ENCODE results near the gene AICDA.
"Not testable (repeated sequence)": the region's sequence is repeated elsewhere in the genome, so short reads cannot be mapped to it uniquely, and the experiment has no call there.

AICDA gene

DNA sequence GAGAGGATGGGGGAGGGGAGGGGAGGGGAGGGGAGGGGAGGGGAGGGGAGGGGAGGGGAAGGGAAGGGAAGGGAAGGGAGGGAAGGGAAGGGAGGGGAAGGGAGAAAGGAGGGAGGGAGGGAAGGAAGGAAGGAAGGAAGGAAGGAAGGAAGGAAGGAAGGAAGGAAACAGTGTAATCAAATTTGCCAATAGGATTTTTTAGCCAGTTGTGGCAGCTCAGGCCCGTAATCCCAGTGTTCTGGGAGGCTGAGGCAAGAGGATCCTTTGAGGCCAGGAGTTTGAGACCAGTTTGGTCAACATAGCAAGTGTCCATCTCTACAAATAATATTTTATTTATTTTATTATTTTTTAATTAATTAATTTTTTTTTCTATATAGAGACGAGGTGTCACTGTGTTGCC is 19.4 kb downstream of the AICDA start:
- H3K27ac Mint-ChIP-seq = no peak overlapping the region

DNA sequence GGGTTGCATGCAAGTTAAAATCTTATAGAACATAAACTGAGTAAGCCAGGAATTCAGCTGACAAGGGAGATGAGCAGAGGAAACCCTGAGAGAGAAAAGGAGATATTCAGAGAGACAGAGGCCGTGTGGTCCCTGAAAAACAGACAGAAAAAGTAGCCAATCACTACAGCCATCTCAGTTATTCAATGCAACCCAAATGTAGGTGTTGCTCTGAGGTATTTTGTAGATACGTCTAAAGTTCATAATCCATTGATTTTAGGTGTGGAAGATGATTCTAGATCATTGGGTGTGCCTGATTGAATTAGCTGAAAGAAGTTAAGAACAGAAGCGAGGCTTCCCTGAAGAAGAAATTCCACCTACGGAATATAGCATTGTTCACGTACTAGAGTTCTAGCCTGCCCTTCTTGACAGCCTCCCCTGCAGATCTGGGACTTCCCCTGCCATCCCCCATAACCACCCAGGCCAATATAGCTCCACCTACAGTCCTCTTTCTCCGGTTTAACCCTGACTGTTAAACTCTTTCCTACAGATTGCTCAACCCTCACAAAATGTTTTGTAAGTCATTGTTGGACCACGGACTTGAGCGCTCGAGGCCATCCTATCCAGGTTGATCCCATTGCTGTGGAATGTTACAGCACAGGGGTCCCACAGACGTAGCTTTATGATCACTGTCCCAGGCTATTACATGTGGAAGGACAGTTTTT is 21.7 kb downstream of the AICDA start:
- no peaks in the 10 kb centered on the region for H3K9me3 Mint-ChIP-seq
- H3K4me1 Mint-ChIP-seq (ENCODE audit: low read depth) = no peaks in the 10 kb centered on the region
- peaks cover 8% of the 10 kb centered on the region for H3K27me3 Mint-ChIP-seq (ENCODE audit: low read depth)
- H3K4me3 Mint-ChIP-seq = no peak overlapping the region
- no peaks in the 10 kb centered on the region for H3K36me3 Mint-ChIP-seq (ENCODE audit: low read depth)
- H3K27ac Mint-ChIP-seq = no peak overlapping the region

More for the DNA sequence above, 19.4 kb downstream of the AICDA start:
- H3K4me1 Mint-ChIP-seq (ENCODE audit: low read depth) = no peaks in the 10 kb centered on the region
- peaks cover 8% of the 10 kb centered on the region for H3K27me3 Mint-ChIP-seq (ENCODE audit: low read depth)
- H3K36me3 Mint-ChIP-seq (ENCODE audit: low read depth) = no peaks in the 10 kb centered on the region
- no peak overlapping the region for H3K4me3 Mint-ChIP-seq
- no peaks in the 10 kb centered on the region for H3K9me3 Mint-ChIP-seq

DNA sequence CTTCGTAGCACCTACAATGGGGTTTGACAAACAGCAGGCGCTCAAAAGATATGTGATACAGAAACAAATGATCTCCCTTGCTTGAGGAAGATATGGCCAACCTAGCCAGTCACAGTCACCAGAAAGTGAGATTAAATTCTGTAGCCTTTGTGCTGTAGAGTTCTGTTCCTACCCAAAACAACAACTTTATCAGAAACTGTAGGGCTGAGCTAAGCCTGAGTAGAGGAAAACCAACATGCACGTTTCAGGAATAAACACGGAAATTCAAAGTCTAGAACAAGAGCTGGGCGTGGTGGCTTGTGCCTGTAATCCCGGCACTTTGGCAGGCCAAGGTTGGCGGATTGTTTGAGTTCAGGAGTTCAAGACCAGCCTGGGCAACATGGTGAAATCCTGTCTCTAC is 23.0 kb downstream of the AICDA start:
- Mint-ChIP-seq H3K36me3 (ENCODE audit: low read depth) (no peaks in the 10 kb centered on the region), H3K4me3 (no peak overlapping the region), H3K27me3 (ENCODE audit: low read depth) (peaks cover 8% of the 10 kb centered on the region), H3K9me3 (no peaks in the 10 kb centered on the region), H3K4me1 (ENCODE audit: low read depth) (no peaks in the 10 kb centered on the region), H3K27ac (no peak overlapping the region)

DNA sequence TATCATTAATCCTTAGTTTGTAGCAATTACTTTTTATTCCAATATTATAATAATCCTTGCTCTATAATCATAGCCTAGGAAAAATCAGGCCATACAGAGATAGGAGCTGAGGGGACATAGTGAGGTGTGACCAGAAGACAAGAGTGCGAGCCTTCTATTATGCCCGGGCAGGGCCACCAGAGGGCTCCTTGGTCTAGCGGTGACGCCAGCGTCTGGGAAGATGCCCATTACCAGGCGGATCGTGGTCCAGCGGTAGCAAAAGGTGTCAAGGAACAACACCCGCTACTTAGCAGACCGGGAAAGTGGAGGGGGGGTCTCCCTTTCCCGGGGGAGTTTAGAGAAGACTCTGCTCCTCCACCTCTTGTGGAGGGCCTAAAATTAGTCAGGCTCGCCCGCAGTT is 28.2 kb downstream of the AICDA start:
- H3K9me3 Mint-ChIP-seq; H3K27me3 Mint-ChIP-seq (ENCODE audit: low read depth); H3K27ac Mint-ChIP-seq; H3K36me3 Mint-ChIP-seq (ENCODE audit: low read depth); H3K4me1 Mint-ChIP-seq (ENCODE audit: low read depth); H3K4me3 Mint-ChIP-seq: not testable (repeated sequence)

DNA sequence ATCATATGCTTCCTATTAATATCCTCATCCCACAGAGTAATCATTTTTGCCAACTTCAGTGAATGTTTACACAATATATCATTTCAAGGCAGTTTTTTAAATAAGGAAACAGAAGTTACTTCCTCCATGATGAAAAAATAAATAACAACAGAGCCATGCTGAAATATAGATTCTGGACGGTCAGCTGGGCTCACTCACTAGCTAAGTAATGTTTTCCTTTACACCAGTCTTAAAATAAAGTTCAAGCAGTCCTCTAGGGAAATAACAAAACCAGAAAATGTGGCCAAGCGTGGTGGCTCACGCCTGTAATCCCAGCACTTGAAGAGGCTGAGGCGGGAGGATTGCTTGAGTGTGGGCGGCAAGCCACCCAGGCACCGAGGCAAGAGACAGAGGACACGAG is 28.7 kb downstream of the AICDA start:
- H3K27me3 Mint-ChIP-seq (ENCODE audit: low read depth) = peaks cover 4% of the 10 kb centered on the region
- H3K36me3 Mint-ChIP-seq (ENCODE audit: low read depth) = no peaks in the 10 kb centered on the region
- H3K9me3 Mint-ChIP-seq = no peaks in the 10 kb centered on the region
- no peaks in the 10 kb centered on the region for H3K4me1 Mint-ChIP-seq (ENCODE audit: low read depth)
- H3K4me3 Mint-ChIP-seq = no peak overlapping the region
- no peak overlapping the region for H3K27ac Mint-ChIP-seq

DNA sequence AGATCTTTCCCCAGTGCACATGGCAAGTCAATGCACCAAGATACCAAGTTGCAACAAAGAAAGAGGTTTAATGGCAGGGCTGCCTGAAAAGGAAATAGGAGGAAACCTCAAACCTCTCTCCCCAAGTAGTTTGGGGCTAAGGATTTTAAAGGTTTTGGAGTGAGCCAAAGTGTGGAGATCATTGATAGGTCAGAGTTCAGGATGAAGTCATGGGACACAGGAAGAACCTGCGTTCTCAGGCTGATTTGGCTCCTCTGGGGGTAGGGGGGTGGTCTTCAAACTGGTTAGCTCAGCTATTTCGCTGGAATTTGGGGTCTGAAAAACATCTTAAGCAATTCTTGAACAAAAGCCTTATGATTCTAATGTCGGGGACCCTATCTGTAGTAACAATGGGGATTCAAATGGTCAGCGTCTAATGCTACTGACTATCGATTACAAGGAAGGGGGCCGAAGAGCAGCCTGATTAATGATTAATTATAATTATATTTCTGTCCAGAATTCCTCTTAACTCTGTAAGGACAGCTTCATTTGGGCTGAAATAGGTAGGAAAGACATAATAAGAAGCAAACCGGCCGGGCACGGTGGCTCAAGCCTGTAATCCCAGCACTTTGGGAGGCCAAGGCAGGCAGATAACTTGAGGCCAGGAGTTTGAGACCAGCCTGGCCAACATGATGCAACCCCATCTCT is 31.4 kb downstream of the AICDA start:
- Mint-ChIP-seq H3K27me3 (ENCODE audit: low read depth) (peaks cover 8% of the 10 kb centered on the region), H3K36me3 (ENCODE audit: low read depth) (no peaks in the 10 kb centered on the region), H3K27ac (no peak overlapping the region), H3K9me3 (no peaks in the 10 kb centered on the region), H3K4me3 (no peak overlapping the region), H3K4me1 (ENCODE audit: low read depth) (no peaks in the 10 kb centered on the region)

DNA sequence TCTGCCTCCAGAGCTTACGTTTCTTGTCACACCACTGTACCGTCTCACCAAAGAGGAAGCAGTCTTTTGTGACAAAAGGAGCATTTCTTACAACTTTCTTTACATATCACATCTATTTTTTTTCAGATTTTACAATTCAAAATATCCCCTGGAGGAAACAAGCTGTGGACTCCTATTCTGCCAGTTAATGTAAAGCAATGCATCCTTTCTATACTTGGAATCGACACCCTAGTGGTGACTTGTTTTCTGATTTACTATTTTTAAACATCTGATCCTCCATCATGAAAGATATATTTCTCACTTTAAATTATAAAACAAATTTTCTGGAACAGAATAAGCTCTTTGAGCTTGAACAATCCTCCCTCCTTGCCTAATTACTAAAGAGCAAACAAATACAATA is 34.8 kb downstream of the AICDA start:
- Mint-ChIP-seq H3K4me1 (ENCODE audit: low read depth) (no peaks in the 10 kb centered on the region), H3K9me3 (no peaks in the 10 kb centered on the region)

DNA sequence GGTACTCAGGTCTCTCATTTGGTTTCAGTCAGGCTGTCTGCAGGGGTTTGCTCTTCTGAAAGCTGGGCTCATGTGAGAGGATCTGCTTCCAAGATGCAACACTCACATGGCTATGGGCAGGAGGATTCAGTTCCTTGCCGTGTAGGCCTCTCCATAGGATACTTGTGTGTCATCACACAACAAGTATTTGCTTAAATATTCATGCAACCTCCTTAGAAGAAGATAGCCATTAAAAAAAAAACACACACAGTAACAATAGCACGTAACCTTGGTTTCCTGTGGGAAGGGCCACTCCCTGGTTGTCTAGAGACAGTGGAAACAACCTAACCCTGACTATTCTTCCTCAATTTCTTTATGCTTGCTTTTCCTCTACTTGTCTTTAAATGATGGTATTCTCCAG is 40.2 kb downstream of the AICDA start:
- no peak overlapping the region for H3K4me3 Mint-ChIP-seq

More for the DNA sequence above, 34.8 kb downstream of the AICDA start:
- Mint-ChIP-seq H3K27ac (no peak overlapping the region), H3K4me3 (no peak overlapping the region), H3K27me3 (ENCODE audit: low read depth) (peaks cover 21% of the 10 kb centered on the region), H3K36me3 (ENCODE audit: low read depth) (peaks cover 1% of the 10 kb centered on the region)

DNA sequence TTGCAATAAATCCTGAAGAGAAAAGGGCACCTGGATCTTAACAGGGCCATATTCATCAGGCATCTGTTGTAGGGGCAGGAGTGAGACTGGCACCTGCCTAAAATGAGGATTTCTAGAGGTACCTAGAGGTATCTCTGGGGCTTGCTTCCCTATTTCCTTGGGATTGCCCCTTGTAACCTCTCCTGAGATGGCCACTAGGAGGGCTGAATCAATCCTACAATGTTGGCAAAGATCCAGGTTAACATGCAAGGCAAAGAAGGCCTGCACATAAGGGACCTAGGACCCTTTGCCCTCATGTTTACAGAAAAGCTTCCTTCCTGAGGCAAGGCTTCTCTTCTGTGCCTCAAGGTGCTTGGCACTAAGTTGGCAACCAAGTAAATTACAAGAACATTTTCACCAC is 46.1 kb downstream of the AICDA start:
- H3K9me3 Mint-ChIP-seq = peaks cover 3% of the 10 kb centered on the region
- H3K4me3 Mint-ChIP-seq = no peak overlapping the region
- no peaks in the 10 kb centered on the region for H3K4me1 Mint-ChIP-seq (ENCODE audit: low read depth)
- no peaks in the 10 kb centered on the region for H3K27me3 Mint-ChIP-seq (ENCODE audit: low read depth)
- peaks cover 1% of the 10 kb centered on the region for H3K36me3 Mint-ChIP-seq (ENCODE audit: low read depth)
- H3K27ac Mint-ChIP-seq = no peak overlapping the region

More for the DNA sequence above, 40.2 kb downstream of the AICDA start:
- H3K36me3 Mint-ChIP-seq (ENCODE audit: low read depth) = peaks cover 1% of the 10 kb centered on the region
- H3K27ac Mint-ChIP-seq = no peak overlapping the region
- H3K27me3 Mint-ChIP-seq (ENCODE audit: low read depth) = peaks cover 17% of the 10 kb centered on the region
- H3K4me1 Mint-ChIP-seq (ENCODE audit: low read depth) = peaks cover 5% of the 10 kb centered on the region
- no peaks in the 10 kb centered on the region for H3K9me3 Mint-ChIP-seq

DNA sequence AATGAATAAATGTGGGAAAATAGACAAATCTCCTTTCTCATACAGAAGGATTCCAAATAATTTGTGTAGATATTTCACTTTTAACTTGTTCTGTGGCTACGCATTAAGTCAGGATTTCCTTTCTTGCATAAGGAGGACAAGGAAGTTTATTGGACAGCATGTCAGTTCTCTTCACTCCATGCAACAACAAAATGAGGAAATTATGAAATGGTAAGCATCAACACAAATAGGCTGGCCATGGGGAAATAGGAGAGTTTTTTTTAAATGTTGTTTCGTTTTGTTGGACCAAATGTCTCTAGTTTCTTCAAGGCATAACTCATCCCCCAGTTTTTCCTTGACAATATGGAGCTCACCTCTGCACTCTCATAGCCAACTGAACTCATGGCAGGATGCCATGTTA is 46.6 kb downstream of the AICDA start:
- not testable (repeated sequence) for H3K27me3 Mint-ChIP-seq (ENCODE audit: low read depth); H3K4me3 Mint-ChIP-seq; H3K9me3 Mint-ChIP-seq; H3K4me1 Mint-ChIP-seq (ENCODE audit: low read depth); H3K27ac Mint-ChIP-seq; H3K36me3 Mint-ChIP-seq (ENCODE audit: low read depth)

DNA sequence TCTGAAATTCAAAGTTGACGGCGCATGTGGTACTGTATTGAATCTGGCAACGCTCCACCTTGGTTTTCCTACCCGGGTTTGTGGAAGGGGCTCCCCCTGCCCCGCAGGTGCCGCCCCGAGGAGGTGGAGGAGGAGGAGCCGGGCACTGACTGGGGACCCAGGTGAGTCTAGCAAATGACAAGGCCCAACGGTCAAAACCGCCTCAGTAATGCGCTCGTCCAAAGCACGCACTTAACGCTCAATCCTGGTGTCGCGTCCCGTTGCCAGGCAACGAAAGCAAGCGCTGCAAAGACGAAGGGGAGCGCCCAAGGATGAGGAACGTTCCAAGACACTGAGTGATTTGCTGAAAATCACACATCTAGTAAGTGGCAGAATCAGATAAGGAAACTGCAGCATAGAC is 48.0 kb downstream of the AICDA start:
- Mint-ChIP-seq H3K27ac (no peak overlapping the region), H3K4me1 (ENCODE audit: low read depth) (no peaks in the 10 kb centered on the region), H3K36me3 (ENCODE audit: low read depth) (peaks cover 1% of the 10 kb centered on the region), H3K27me3 (ENCODE audit: low read depth) (no peaks in the 10 kb centered on the region), H3K4me3 (no peak overlapping the region), H3K9me3 (peaks cover 3% of the 10 kb centered on the region)

DNA sequence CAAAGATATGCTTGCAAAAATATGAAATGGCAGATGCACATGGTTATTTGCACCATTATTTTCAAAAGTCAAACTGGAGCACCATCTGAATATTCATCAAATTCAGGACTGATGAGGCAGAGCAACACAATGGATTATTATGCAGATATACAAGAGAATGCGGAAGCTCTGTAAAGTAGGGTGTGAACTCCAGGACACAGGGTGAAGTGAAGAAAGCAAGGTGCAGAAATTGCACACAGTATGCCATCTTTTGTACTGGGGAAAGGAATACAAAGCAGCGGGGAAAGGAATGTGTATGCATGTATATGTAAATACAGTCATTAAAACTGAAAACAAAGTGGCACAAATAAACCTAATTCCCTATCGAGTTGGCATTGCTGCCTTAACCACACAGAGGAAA is 49.3 kb downstream of the AICDA start:
- H3K4me3 Mint-ChIP-seq = no peak overlapping the region
- peaks cover 3% of the 10 kb centered on the region for H3K9me3 Mint-ChIP-seq
- no peaks in the 10 kb centered on the region for H3K27me3 Mint-ChIP-seq (ENCODE audit: low read depth)
- no peaks in the 10 kb centered on the region for H3K4me1 Mint-ChIP-seq (ENCODE audit: low read depth)
- H3K27ac Mint-ChIP-seq = no peak overlapping the region
- peaks cover 1% of the 10 kb centered on the region for H3K36me3 Mint-ChIP-seq (ENCODE audit: low read depth)

DNA sequence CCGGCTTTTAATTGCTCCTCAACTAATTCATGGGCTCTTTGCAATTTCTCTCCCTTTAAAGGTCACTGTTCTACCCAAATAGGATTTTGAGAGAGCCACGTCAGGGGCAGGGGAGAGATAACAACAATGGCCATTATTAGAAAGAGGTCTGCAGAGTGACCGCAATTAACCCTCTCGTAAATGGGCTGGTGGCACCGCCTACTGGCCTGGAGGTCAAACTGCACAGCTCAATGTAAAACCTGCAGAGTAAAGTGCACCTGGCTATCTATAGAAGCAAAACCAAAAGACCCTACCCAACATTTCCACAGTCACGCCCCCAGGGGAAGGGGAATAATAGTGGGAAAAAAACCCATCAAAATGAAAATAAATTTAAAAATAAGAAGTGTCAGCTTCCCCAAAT is 50.3 kb downstream of the AICDA start:
- Mint-ChIP-seq H3K4me3 (no peak overlapping the region), H3K27ac (no peak overlapping the region), H3K9me3 (peaks cover 3% of the 10 kb centered on the region), H3K27me3 (ENCODE audit: low read depth) (no peaks in the 10 kb centered on the region), H3K36me3 (ENCODE audit: low read depth) (peaks cover 1% of the 10 kb centered on the region), H3K4me1 (ENCODE audit: low read depth) (no peaks in the 10 kb centered on the region)

DNA sequence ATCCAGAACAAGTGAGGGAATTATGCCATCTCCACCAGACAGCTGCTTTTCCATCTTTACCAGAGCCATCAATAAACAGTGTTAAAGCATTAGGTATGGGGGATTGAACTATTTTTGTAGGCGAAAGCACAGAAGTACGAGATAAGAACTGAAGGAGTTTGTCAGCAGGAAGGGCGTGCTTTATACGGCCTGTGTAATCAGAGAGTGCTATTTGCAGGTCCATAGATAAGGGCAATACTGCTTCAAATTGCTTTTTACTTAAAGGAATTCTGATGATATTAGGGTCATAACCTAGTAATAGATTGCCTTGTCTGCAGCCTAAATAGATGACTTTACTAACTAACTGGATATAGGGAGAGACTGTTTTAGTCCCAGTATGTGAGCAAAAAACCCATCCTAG is 51.6 kb downstream of the AICDA start:
- Mint-ChIP-seq H3K27ac (no peak overlapping the region), H3K4me3 (no peak overlapping the region), H3K9me3 (peaks cover 3% of the 10 kb centered on the region), H3K4me1 (ENCODE audit: low read depth) (no peaks in the 10 kb centered on the region), H3K27me3 (ENCODE audit: low read depth) (peaks cover 5% of the 10 kb centered on the region), H3K36me3 (ENCODE audit: low read depth) (peaks cover 1% of the 10 kb centered on the region)

DNA sequence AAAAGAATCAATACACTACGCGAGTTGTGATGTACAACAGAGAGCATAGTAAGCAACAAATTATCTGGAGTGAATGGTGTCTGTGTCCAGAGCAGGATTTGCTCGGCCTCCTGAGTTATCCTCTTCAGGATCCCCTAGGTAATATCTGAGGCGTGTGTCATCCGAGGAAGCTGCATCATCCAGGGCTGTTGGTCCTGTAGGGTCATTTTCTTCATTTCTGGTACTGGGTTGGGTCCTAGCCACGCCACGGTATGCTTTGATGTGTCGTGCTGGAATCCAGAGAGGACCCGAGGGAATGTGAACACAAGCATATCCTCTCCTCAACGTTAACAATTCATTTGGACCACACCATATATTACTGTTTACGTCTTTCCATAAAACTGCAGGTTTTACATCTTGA is 53.0 kb downstream of the AICDA start:
- Mint-ChIP-seq H3K4me3 (no peak overlapping the region), H3K27ac (no peak overlapping the region), H3K27me3 (ENCODE audit: low read depth) (peaks cover 5% of the 10 kb centered on the region), H3K36me3 (ENCODE audit: low read depth) (peaks cover 1% of the 10 kb centered on the region), H3K4me1 (ENCODE audit: low read depth) (no peaks in the 10 kb centered on the region), H3K9me3 (peaks cover 3% of the 10 kb centered on the region)

All from T-helper 1 cell treated with Interleukin-12 subunit alpha and Interleukin-12 subunit beta and Interleukin-4 antibody, amounts not matched to agents 30 μg/mL and 1 μg/mL, for 36 hours (primary cell).